HEK293 (cell line): ENCODE results near the gene IL12A.

Experiments used
- HIC1 ChIP-seq: fragments of 450-650 bp; formaldehyde crosslinking; IDR thresholded peaks from 2 replicates; pipeline ENCODE4 v1.5.1; 2016; ENCODE audit warnings: missing biosample characterization, missing genetic modification characterization
- SCRT2 ChIP-seq: fragments of 450-650 bp; formaldehyde crosslinking; IDR thresholded peaks from 2 replicates; pipeline ENCODE4 v1.5.1; 2016; ENCODE audit warnings: missing biosample characterization, missing genetic modification characterization
- TRIM28 ChIP-seq: IDR thresholded peaks from 2 replicates; pipeline ENCODE4 v1.6.1; 2011; ENCODE audit warnings: low read length, control low read depth, borderline replicate concordance
- ZBTB49 ChIP-seq: fragments of 450-650 bp; formaldehyde crosslinking; IDR thresholded peaks from 2 replicates; pipeline ENCODE4 v1.5.1; 2016; ENCODE audit warnings: missing biosample characterization, missing genetic modification characterization, low read depth
- ZNF292 ChIP-seq: fragments of 450-650 bp; formaldehyde crosslinking; IDR thresholded peaks from 2 replicates; pipeline ENCODE4 v1.5.1; 2016; ENCODE audit warnings: low read depth, missing biosample characterization, missing genetic modification characterization, borderline replicate concordance
- ZNF335 ChIP-seq: fragments of 450-650 bp; formaldehyde crosslinking; conservative IDR thresholded peaks from 2 replicates; pipeline ENCODE4 v1.5.1; 2016; ENCODE audit warnings: missing biosample characterization, missing genetic modification characterization
- ZNF433 ChIP-seq: fragments of 450-650 bp; formaldehyde crosslinking; IDR thresholded peaks from 2 replicates; pipeline ENCODE4 v1.5.1; 2016; ENCODE audit warnings: missing biosample characterization, missing genetic modification characterization, low read depth
- ZNF558 ChIP-seq: fragments of 450-650 bp; formaldehyde crosslinking; IDR thresholded peaks from 2 replicates; pipeline ENCODE4 v1.5.1; 2016; ENCODE audit warnings: missing biosample characterization, missing genetic modification characterization
- ZNF639 ChIP-seq: fragments of 450-650 bp; formaldehyde crosslinking; IDR thresholded peaks from 2 replicates; pipeline ENCODE4 v1.5.1; 2016; ENCODE audit warnings: missing biosample characterization, missing genetic modification characterization
- ZNF776 ChIP-seq: fragments of 450-650 bp; formaldehyde crosslinking; IDR thresholded peaks from 2 replicates; pipeline ENCODE4 v1.5.0; 2017; ENCODE audit warnings: missing biosample characterization, missing genetic modification characterization, borderline replicate concordance
- ZNF792 ChIP-seq: fragments of 450-650 bp; formaldehyde crosslinking; IDR thresholded peaks from 2 replicates; pipeline ENCODE4 v1.5.1; 2016; ENCODE audit warnings: missing biosample characterization, missing genetic modification characterization

- TF ChIP-seq ZNF776 (tag by site-specific recombination) = no peak
- no peak for TF ChIP-seq ZNF639 (tag by site-specific recombination)
- TF ChIP-seq ZNF292 (tag by site-specific recombination) = no peak
- TF ChIP-seq ZNF433 (tag by site-specific recombination) = no peak
- TF ChIP-seq HIC1 (tag by site-specific recombination) = no peak
- no peak for TF ChIP-seq ZBTB49 (tag by site-specific recombination)
- TF ChIP-seq TRIM28 = no peak
- TF ChIP-seq ZNF335 (tag by site-specific recombination) = no peak
- TF ChIP-seq ZNF558 (tag by site-specific recombination) = no peak
- TF ChIP-seq SCRT2 (tag by site-specific recombination) = no peak
- no peak for TF ChIP-seq ZNF792 (tag by site-specific recombination)
These were observed 8.3 kb downstream of the IL12A start for GRCh38 chr3:159996959-159997358.
